Right atrium auricular region (tissue), 2 donors: ENCODE measurements around the gene SFXN3. TPM values are rescaled to one million over a fixed set of nuclear protein-coding genes. Genes with fewer than 3 reads are reported as not detected.

Experiments used
- DNase-seq: peaks from one replicate; pipeline ENCODE4 v3.0.0-alpha.2; 2019; ENCODE audit warnings: low spot score
- H3K27ac ChIP-seq, 2 donors: fragments of 200-600 bp; sonication (generic); 1 replicate in 1 of 2; 2 replicates in 1 of 2; pipeline ENCODE4 v1.5.1; 2016 to 2019
- H3K27me3 ChIP-seq, 2 donors: fragments of 200-600 bp; sonication (generic); one replicate each; pipeline versions ENCODE4 v1.5.1 to v1.6.0; 2017 to 2019
- H3K36me3 ChIP-seq: fragments of 200-600 bp; sonication (generic); one replicate; pipeline ENCODE4 v1.5.1; 2016
- H3K4me1 ChIP-seq, 2 donors: fragments of 200-600 bp; sonication (generic); one replicate each; pipeline versions ENCODE4 v1.5.1 to v1.6.0; 2017 to 2019
- H3K4me3 ChIP-seq, 2 donors: fragments of 200-600 bp; sonication (generic); 1 replicate in 1 of 2; 2 replicates in 1 of 2; pipeline ENCODE4 v1.5.1; 2017 to 2019; ENCODE audit warnings: mild to moderate bottlenecking in 1 of 2, moderate library complexity in 1 of 2
- H3K9me3 ChIP-seq, 2 donors: fragments of 200-600 bp; sonication (generic); one replicate each; pipeline ENCODE4 v1.5.1; 2019
- CTCF ChIP-seq, 2 donors: fragments of 200-600 bp; sonication (generic); IDR thresholded peaks; one replicate each; pipeline ENCODE4 v1.5.1; 2019; ENCODE audit warnings: antibody characterized with exemption in 2 of 2
- total RNA-seq, 2 donors: library from RNA; depleted of rRNA; stranded (reverse); fragments of >200 nt; gene quantifications; one replicate each; pipeline ENCODE4 v1.1.0, GENCODE V29; 2016

Gene SFXN3
- total RNA-seq, 2 donors from 2014 or later = 16.4 to 42.9 TPM

GRCh38 chr10:100998991-100999741, 31.9 kb upstream of the SFXN3 start:
- peak; percentile 98 to 100 for TF ChIP-seq CTCF (IDR thresholded peaks at IDR 0.05)
- H3K4me1 ChIP-seq = peaks cover 0 to 64% of the 10 kb centered on the region in 2 donors
- H3K36me3 ChIP-seq = peaks cover 19% of the 10 kb centered on the region
- peak; percentile 80 for DNase-seq
- H3K27ac ChIP-seq = peak overlapping the region; percentile 99 to 100
- H3K27me3 ChIP-seq = no peaks in the 10 kb centered on the region
- peak overlapping the region; percentile 88 to 93 for H3K4me3 ChIP-seq
- no peaks in the 10 kb centered on the region for H3K9me3 ChIP-seq

- DNase-seq = no peak
- Histone ChIP-seq H3K9me3 (no peaks in the 10 kb centered on the region), H3K27me3 (no peaks in the 10 kb centered on the region), H3K27ac (peak within 1 kb of the TSS; percentile 99 to 100), H3K36me3 (peaks cover 22% of the 10 kb centered on the region), H3K4me3 (peak within 1 kb of the TSS; percentile 88 to 93), H3K4me1 (peaks cover 0 to 69% of the 10 kb centered on the region in 2 donors)
- TF ChIP-seq CTCF (IDR thresholded peaks at IDR 0.05) = no peak
These were observed 31.3 kb upstream of the SFXN3 start, which contains the start of gene LZTS2 for GRCh38 chr10:100999742-101000126. TSS of gene LZTS2 (plus strand) at chr10:100999808. CDS start at chr10:101002539, 2,731 bp downstream.

DNA sequence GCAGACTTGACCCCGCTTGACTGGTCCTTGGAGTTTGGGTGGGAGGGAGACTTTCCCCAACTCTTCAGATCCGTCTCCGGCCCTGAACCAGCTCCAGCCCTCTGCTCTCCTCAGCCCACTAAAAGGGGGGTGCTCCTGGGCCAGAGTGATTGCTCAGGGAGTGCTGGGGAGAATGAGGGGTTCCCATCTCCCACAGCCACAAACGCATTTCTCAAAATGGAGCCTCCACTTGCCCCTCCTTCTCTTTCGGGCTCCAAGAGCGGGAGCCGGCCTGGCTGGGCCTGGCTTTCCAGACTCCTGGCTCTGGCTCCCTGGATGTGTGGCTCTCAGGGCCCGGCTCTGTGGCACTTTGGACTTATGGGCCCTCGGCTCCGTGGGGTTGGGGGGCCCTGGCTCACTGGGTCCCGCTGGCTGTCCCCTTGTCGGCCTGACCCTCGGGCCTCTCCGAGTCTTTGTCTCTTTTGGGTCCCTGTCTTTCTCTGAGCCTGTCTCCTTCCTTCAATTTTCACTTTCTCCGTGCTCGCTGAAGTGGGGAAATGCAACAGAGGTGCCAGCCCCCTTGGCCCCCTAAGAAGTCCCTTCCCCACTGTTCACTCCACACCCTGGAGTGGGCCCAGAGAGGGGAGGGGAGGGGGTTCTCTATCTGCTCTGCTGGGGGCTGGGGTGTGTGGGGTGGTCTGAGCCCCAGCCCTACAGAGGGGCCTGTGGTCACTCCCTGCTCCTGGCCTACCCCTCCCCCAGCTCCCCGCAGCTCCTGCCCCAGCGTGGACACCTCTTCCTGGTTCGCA, 30.7 kb upstream of the SFXN3 start:
- peaks cover 28% of the 10 kb centered on the region for H3K36me3 ChIP-seq
- H3K9me3 ChIP-seq = no peaks in the 10 kb centered on the region
- no peak for DNase-seq
- H3K4me1 ChIP-seq = peaks cover 0 to 75% of the 10 kb centered on the region in 2 donors
- no peaks in the 10 kb centered on the region for H3K27me3 ChIP-seq
- no peak for TF ChIP-seq CTCF (IDR thresholded peaks at IDR 0.05)
- peak overlapping the region; percentile 88 to 93 for H3K4me3 ChIP-seq
- peak overlapping the region; percentile 99 to 100 for H3K27ac ChIP-seq

GRCh38 chr10:101000915-101001658, 29.9 kb upstream of the SFXN3 start:
- H3K36me3 ChIP-seq = peaks cover 35% of the 10 kb centered on the region
- no peaks in the 10 kb centered on the region for H3K9me3 ChIP-seq
- peak in 1 of 2 donors; percentile 27 for TF ChIP-seq CTCF (IDR thresholded peaks at IDR 0.05)
- no peaks in the 10 kb centered on the region for H3K27me3 ChIP-seq
- H3K27ac ChIP-seq = peak overlapping the region; percentile 99 to 100
- peak overlapping the region; percentile 88 to 93 for H3K4me3 ChIP-seq
- peak; percentile 97 for DNase-seq
- H3K4me1 ChIP-seq = peaks cover 0 to 80% of the 10 kb centered on the region in 2 donors

DNA sequence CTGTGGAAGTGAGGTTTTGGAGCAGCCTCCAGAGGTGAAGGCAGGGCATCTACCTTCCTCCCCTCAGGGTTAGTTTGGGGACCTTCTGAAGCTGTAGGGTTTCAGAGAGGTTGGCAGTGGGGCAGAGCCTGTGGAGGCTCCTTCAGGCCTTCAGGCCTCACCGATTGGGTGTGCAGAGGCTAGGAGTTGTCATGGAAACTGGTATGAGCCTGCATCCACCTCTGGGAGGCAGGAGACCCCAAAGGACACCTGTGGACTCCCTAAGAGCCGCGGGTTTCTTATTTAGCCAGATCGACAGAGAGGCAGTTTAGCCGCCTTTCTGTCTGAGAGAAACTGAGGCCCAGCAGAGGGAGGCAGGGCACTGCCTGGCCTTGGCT, 29.4 kb upstream of the SFXN3 start:
- Histone ChIP-seq H3K4me1 (peaks cover 0 to 76% of the 10 kb centered on the region in 2 donors), H3K27me3 (no peaks in the 10 kb centered on the region), H3K36me3 (peaks cover 41% of the 10 kb centered on the region), H3K4me3 (peak overlapping the region; percentile 11 to 24), H3K9me3 (no peaks in the 10 kb centered on the region), H3K27ac (peak overlapping the region; percentile 99 to 100)
- TF ChIP-seq CTCF (IDR thresholded peaks at IDR 0.05) = no peak
- no peak for DNase-seq
